HG03066 (cell line): Measurements from ENCODE around the gene PLA2G4D.

Experiments used
- ATAC-seq: cut with Tn5 transposase; IDR thresholded peaks from one replicate; pipeline ENCODE4 v1.9.1; 2021; ENCODE audit warnings: low read depth; ENCODE audit not compliant: unreplicated experiment

Gene PLA2G4D

DNA sequence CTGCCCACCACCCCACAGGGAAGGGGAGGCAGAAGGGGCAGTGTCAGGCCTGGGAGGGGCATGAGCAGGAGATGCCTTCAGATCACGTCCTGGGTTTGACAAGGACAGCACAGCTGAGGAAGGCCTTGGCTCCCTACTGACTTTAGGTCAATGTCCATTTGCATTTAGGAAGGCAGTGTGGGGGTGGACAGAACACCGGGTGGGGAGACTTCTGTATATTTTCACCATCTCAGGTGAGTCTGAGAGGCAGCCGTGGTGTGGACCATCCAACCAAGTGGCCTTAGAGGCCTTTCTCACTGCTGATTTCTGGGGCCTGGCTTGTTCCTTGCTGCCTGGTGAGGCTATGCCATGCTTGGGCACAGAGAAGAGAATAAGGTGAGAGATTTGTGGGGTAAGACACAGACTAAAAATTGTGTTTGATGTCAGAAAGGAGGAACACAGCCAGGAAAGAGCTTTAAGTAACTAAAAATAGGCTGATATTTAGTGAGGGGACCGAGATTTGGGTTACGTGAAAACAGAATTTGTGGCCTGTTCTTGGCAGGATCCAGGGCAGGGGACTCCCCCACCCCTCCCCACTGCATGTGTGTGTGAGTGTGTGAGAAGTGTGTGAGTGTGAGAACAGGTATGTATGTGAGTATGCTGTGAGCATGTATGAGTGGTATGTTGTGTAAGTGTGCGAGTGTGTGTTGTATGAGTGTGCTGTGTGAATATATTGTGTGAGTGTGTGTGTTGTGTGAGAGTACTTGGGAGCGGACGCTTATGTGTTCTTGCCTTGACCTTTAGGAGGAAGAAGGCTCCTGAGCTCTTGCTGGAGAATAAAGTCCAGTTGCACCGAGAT, 61.8 kb downstream of the PLA2G4D start:
- no peak for ATAC-seq

DNA sequence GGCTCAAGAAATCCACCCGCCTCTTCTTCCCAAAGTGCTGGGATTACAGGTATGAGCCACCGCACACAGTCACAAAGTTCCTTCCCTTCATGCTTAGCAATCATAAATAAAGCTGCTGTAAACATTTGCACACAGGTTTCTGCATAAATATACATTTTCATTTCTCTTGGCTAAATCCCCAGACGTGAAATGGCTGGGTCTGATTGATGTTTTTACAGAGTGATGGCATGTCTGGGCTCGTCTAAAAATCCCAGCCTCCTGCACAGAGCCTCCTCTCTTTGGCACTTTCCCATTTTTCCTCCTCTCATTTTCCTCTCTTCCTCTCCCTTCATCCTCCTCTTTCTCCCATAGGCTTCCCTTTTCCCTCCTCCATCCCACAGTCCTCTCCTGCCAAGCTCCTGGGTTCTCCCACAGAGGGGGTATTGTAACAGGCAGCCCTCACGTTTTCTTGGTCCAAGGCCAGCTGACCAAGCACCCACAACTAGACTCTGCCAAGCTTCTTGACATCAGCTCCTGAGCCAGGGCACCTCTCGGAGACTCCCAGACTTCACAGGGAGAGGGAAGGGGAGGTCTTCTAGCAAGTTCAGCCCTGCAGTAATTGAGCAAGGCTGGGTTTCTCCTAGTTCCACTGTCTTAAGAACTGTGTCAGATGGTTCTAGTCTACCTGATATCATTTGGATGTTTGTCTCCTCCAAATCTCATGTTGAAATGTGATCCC, 63.0 kb downstream of the PLA2G4D start:
- no peak for ATAC-seq

DNA sequence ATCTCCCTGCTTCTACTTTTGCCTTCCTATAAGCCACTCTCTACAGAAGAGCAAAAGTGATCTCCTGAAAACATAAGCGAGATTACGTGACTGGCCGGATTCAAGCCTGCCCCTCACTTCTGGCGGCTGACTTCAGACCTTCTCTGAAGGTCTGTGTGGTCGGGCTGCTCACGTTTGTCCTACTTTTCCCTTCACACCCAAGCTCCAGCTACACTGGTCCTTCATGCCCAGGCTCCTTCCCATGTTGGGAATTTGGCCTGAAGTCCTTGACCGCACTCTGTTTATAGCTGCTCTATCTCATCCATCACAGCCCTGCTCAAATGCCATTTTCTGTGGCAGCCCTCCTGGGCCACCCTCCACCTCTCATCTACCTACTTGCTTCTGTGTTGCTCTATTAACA, 66.8 kb downstream of the PLA2G4D start:
- ATAC-seq, result no peak

DNA sequence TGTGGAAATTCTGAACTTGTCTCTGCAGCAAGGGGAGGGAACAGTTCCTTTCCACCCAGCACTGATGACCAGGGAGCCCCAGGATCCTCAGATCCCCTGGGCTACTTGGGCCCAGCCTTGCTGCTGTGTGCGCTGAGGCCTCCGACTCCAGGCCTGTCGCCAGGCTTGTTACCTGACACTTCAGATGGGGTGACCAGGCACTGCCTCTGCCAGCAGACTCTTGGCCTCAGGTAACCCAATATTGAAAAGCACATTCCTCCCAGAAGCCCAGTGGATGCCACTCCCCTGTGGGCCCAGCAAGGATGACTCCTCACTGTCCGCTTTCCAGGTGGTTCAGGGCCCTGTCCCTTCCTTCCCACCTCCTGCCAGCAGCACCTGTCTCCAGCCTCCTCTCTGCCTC, 70.1 kb downstream of the PLA2G4D start:
- ATAC-seq, result no peak

DNA sequence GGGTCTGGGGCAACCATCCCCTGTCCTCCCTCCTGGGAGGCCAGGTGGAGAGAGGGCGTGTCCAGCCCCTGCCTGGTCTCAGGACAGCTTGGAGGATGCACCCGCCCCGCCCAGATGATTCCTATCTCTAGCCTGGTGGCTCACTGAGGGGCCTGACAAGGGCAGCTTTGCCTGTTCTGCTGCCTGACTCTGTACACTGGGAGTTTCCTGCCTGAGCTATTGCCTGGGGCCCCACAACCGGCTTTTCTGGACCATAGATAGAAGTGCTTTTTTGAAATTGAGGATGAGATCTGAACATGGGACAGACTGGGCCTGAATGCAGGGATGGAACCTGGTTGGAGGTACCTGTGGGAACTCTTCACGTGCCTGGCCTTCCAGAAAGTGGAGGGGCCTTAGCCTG, 72.8 kb downstream of the PLA2G4D start:
- no peak for ATAC-seq

DNA sequence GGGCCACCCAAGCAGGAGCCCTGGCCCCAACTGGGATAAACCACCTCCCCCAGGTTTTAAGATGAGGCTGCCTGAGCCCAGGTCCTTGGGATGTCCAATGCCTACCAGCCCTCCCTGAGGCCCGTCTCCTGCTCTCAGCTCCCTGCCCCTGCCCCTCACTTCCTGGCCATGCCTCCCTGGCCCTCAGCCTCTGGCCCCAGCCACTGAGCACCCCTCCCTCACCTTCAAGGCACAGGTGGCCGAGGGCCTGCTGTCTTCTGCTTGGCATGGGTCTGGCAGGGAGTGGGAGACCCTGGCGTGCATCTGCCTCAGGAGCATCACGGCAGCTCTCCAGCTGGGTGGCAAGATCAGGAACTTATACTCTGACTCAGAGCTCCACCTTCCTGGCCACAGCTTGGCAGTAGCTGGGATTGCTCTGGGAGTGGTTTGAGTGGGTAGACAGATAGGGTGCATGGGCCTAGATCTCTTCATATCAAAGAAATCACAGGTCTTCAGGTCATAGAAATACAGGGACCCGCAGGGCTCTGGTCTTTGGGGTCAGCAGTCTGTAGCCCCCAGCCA, 73.6 kb downstream of the PLA2G4D start, which contains the start of gene PLA2G4E:
Gene PLA2G4E, minus strand, starts transcription at position 330 of the 561 bp plus-strand sequence. Its CDS starts 12 bp downstream, at position 318.
- ATAC-seq, result no peak

DNA sequence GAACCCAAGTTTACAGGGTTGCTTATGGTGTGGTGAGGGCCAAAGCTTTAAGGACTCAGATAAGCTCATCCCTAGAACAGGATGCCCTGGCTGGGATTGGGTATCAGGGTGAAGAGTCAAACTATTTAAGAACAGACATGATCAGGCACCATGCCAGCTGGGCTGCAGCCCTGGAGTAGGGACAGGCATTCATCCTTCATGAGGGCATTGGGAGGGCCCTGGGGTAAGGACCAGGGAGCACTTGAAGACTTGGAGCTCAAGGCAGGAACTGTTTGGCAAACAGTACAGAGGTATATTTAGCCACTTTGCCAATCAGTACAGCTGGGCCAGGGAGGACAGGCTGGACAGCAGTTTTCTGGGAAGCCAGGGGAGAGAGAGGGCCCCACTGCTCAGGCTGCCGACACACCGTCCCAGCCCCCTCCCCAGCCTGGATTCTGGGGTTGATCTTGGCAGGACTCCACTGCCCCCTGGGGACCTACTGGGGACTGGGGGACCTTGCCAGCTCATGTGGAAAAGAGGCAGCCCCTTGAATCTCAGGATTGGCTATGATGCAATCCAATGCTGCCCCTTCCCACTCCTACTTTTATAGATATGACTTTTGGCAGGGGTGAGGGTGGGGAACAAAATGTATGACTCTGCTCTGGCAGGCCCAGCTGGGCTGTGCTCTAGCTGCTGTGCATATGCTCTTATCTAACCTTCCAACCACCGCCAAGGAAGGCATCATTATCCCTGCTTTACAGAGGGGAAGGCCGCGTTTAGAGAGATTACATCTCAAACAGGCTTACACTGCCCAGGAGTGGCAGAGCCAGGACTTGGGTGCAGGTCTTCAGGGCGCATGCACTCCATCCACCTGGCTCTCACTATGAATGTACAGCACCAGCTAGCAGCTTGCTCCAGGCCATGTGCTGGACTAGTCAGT, 75.8 kb downstream of the PLA2G4D start:
- ATAC-seq, result no peak
